CD4-positive, alpha-beta T cell treated with Interleukin-17A for 1 hour (primary cell): ENCODE measurements around the gene SORCS2.
"Not testable (repeated sequence)": the region's sequence is repeated elsewhere in the genome, so short reads cannot be mapped to it uniquely, and the experiment has no call there.

Experiments
- DNase-seq: peaks from one replicate; pipeline ENCODE4 v3.0.0-alpha.2; 2020

The SORCS2 gene

DNA sequence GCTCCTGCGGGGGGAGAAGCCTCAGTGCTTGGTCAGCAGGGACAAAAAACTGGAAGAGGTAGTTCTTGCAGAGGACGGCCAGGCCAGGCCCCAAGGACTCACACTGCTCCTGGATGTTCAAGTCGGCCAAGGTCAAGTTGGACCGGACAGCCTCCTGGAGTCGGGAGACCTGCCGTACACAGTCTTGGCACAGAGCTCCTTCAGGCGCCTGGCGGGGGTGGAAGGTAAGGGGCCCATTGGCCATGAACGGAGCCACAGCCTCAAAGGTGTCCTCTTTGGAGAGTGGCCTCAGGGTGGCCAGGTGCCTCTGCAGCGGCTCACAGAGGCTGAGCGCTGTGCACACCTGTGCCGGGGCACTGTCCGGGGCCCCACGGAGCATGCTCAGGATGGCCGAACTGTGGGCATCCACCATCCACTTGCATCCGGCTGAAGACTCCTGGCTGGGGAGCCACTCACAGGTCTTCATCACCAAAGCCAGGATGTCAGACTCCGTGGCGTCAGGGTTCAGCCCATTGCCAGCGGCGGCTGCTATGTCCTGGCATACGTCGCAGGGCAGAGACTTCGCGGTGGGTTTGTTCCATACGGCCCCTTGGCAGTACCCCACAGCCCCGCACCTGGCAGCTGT is 241.9 kb downstream of the SORCS2 start:
- DNase-seq: no peak

DNA sequence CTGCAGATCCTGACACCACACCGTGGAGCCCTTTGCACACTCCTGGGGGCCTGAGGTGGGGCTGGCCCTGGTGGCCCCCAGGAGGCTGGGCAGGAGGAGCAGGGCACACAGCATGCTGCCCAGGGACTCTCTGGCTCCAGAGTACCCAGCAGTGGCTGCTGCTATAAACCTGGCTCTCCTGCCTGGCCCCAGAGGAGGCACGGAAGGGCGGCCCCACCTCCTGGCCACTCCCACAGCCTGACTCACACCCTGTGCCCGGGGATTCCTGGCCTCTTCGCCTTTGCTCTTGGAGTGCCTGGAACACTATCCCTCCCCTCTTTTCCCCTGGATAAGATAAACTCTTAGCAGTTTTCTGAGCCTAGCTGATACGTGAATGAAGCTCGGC is 242.4 kb downstream of the SORCS2 start, which contains the start of gene PSAPL1:
TSS of gene PSAPL1 (minus strand) at position 165 of the 385 bp plus-strand sequence. CDS start at position 114, 51 bp downstream.
- no peak for DNase-seq

DNA sequence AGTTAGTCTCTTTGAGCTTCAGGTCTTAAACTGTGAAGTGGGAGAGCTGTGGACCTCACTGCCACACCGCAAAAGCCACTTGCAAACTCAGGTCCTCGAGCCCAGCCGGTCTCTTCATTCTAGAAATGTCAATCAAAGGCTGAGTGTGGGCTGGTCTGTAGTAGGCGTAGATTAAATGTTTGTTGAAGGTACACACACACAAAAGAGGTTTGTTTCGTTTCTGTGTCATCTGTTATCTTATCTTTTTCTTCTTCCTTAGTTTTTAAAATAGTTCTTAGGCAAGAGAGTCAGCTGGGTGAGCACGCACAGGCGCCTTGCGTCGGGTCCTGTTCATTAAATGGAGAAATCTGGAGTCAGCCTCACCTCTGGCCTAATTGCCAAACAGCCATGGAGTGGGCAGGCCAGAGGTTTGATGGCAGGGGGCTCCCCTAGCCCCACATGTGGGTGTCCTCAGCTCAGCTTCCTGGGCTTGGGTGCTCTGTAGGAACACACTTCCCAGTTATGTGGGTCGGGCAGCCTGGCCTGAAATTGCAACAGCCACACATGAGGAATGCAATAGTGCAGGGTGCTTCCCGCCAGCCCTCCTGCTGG is 243.2 kb downstream of the SORCS2 start:
- no peak for DNase-seq

DNA sequence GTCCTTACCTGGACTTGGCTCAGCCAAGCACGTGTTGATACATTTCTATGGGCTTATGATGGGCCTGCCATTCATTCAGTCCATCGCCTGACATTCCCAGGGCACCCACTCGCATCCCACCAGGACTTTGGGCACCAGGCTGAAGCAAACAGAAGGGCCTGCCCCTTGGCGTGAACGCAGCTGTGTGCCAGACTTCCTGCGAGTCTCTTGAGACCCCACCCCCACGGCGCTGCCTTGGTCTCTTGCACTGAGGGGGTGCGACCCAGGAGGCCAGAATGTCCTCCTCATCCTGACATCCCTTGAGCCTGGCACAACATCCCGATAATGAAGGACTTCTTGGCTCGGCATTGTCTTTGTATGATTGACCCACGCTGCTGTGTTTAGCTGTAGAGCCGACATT is 243.9 kb downstream of the SORCS2 start:
- no peak for DNase-seq

DNA sequence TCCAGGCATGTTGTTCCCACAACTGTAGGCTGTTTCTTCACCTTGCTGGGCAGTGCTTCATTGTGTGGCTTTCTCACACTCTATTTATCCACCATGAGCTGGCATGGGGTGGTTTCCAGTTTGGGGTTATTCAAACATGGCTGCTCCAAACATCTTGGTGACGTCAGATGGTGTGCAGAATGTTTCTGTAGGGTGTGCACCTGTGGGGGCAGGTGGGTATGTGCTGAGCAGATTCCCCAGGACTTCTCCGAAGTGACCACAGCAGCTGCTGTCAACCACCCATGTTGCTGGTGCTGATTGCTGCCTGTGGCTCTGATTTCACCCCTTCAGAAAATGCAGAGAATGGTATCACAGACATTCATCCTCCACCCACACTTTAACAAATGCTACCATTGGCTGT is 247.4 kb downstream of the SORCS2 start:
- no peak for DNase-seq

DNA sequence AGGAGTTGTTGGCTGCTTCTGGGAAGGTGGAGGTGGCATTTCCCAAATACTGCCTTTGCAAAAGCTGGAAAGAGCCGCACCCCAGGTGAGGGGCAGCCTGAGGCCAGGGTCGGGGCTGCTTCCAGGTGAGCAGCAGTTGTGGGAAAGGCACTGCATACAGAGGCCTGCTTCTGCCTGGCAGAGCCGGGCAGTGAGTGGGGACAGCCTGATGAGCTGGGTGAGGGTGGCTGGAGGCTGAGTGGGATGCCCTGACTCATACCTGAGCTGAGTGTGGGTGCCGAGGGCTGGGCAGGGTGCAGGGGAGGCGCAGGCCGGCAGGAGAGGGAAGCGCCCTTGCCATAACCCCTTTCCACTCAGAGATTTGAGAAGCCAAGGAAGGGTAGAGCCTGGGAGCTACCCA is 248.9 kb downstream of the SORCS2 start:
- DNase-seq: no peak

DNA sequence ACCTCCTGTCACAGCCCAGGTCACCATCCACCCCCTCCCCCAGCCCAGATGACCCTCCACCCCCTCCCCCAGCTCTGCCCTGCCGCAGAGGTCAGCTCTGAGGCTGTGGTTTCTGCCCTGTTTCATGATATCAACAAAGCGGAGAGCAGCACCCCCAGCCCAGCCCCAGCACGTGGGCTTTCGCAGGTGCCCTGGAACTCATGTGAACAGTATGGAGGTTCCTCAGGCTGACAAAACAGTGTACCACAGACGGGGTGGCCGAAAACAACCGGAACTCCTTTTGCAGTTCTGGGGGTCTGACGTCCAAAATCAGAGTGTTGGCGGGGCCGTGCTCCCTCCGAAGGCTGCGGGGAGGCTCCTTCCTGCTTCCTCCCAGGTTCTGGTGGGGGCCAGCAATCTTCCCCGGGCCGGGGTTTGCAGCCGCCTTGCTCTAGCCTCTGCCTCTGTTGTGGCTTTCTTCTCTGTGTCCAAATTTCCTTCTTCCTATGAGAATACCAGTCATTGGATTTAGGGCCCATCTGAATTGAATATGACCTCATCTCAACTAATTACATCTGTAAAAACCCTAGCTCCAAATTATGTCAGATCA is 250.3 kb downstream of the SORCS2 start:
- no peak for DNase-seq

DNA sequence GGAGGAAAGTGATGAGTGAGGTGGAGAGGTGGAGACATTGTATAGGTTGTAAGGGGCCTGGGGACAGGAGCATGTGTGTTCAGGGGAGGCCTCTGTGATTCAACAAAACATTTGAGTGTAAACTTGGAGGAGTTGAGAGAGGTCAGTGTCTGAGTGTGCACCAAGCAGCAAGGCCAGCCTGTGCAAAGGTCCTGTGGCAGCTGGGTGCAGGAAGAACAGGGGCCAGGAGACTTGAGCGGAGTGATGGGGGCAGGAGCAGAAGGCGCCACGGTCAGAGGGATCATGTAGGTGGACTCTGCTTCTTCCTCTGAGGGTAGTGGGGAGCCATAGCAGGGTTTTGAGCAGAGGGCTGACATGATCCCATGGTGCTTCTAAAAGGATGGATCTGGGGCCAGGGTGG is 252.0 kb downstream of the SORCS2 start:
- DNase-seq: no peak

DNA sequence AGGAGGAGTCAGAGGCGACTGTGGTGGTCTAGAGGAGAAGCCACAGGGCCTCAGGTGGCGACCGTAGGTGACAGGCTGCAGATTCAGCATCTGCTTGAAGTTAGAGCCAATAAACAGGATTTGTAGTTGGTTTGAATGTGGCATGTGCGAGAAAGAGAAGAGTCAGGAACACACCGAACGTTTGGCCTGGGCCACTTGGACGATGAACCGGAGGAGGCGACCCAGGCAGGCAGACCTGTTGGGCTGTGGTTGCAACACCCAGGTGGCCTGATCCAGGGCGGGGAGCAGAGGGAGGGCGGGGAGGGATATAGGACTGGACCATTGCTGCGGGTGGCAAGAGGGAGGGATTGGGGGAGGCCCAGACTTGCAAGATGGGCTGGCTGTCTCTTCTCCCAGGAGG is 252.4 kb downstream of the SORCS2 start:
- DNase-seq: no peak

DNA sequence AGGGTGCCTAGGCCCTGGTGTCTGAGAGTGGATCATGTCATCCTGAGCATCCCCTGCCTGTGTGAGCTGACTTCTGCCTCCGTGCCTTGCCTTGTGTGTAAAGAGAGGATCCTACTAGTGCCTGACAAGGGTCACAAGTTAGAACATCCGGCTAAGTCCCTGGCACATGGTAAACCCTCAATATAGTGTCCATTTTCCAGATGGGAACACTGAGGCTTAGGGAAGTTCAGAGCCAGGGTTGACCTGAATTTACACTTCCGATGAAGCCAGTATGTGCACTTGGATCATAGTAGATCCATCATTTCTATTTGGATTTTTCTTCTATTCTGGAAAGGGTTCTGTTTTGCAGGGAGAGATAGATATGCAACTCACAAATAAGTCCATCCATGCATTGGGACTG is 254.9 kb downstream of the SORCS2 start:
- no peak for DNase-seq

DNA sequence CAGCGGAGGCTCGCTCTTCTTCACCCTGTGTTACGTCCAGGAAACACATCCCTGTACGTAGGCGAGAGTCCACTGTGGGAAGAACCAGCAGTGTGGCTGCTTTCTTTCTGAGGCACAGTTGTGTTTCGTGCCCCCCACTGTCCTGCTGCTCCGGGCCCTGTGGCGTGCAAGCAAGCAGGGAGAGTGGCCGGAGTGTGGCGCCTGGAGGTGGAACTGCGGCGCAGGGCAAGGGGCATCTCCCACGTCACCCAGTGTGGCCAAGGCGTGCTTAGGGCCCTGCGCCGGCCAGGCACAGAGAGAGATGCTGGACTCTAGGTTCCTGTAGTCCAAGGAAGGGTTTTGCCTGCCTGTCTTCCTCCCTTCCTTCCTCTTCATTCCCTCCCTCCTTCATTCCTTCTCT is 255.7 kb downstream of the SORCS2 start:
- DNase-seq: no peak

DNA sequence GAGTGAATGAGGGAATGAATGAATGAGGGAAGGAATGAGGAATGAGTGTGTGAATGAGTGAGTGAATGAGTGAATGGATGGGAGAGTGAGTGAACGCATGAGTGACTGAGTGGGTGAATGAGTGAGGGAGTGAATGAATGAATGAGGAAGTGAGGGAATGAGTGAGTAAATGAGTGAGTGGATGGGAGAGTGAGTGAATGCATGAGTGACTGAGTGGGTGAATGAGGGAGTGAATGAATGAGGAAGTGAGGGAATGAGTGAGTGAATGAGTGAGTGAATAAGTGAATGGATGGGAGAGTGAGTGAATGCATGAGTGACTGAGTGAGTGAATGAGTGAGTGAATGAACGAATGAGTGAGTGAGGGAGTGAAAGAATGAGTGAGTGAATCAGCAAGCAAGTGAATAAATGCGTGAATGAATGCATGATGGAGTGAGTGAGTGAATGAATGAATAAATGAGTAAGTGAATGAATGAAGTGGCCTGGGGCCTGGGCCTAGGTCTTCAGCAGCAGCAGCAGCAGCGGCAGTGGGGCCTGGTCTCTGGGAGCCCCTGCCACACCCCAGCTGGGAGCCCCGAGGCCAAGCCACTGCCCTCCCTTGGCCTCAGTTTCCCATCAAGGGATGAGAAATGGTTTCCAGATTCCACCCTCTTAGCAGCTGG is 258.6 kb downstream of the SORCS2 start:
- no peak for DNase-seq

DNA sequence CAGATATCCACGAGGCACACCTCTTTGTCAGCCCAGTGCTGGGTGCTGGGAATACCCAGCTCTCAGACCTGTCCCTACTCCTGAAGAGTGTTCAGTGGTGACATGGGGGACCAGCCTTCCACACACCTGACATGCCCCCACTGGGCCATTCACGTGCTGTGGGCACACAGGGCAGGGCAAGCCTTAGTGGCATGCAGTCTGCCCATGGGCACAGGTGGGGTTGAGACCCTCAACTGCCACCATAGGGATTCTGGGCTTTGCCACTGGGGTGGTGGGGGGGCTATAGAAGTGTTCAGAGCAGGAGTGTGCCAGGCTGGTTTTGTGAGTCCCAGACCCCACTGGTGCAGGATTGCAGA is 259.1 kb downstream of the SORCS2 start:
- no peak for DNase-seq

DNA sequence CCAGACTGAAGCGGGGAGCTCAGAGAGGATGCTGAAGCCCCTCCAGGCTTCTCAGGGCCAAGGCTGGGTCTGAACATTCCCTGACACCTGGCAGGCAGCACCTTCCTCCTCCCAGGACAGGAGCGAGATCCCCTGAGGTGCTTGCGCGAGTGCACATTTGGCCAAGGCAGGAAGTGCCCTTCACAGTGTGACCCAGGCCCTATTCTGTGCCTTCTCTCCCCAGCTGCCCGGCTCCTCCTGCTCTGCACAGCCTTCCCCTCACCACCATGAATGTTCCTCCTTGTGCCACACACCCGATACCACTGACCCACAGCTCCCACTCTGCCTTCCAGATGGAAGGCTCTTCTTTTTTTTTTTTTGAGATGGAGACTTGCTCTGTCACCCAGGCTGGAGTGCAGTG is 259.5 kb downstream of the SORCS2 start:
- DNase-seq: no peak

DNA sequence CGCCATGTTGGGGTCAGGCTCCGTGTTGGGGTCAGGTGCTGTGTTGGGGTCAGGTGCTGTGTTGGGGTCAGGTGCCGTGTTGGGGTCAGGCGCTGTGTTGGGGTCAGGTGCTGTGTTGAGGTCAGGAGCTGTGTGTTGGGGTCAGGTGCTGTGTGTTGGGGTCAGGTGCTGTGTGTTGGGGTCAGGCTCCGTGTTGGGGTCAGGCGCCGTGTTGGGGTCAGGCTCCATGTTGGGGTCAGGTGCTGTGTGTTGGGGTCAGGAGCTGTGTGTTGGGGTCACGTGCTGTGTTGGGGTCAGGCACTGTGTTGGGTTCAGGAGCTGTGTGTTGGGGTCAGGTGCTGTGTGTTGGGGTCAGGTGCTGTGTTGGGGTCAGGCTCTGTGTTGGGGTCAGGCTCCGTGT is 260.5 kb downstream of the SORCS2 start:
- DNase-seq: not testable (repeated sequence)

DNA sequence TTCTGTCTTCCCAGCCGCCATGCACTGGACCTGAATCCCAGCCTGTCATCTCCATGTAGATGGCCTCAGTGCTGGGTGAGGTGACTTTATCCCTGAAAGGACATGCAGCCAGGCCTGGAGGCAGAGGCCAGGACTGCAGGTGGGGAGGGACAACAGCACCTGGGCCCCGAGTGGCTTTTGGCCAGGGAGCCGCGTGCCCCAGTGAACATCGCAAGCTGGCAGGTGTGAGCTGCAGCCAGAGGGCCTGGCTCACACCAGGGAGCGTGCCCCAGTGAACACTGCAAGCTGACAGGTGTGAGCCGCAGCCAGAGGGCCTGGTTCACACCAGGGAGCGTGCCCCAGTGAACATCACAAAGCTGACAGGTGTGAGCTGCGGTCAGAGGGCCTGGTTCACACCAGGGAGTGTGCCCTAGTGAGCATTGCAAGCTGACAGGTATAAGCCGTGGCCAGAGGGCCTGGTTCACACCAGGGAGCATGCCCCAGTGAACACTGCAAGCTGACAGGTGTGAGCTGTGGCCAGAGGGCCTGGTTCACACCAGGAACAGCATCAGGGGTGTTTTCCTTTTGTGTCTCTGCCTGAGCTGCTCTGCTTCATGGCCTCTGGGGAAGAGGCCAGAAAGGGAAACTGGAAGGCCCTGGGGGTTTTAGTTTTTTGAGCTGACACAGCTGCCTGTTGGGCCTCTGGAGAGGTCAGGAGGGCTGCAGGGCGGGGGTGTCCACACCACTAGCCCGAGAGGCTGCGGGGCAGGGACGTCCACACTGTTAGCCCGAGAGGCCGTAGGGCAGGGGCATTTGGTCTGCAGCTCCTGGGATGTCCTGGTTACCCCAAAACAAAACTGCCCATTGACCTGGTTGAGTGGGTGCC is 265.1 kb downstream of the SORCS2 start:
- no peak for DNase-seq

DNA sequence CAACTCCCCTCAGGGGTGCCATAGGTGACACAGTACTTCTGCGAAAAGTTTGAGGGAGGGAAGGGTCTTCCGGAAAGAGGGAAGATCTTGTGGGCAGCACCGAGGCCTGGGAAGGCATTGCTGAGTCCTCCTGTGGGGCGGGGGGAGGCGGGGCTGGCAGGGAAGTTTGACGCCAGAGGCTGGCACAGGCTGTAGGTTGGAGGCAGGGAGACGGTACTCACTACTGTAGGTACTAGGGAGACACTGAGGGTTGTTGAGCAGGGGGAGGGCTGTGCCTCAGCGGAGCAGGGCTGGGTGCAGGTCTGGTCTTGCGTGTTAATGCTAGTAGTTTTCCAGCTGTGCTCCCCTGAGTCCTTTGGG is 265.7 kb downstream of the SORCS2 start:
- DNase-seq: no peak

DNA sequence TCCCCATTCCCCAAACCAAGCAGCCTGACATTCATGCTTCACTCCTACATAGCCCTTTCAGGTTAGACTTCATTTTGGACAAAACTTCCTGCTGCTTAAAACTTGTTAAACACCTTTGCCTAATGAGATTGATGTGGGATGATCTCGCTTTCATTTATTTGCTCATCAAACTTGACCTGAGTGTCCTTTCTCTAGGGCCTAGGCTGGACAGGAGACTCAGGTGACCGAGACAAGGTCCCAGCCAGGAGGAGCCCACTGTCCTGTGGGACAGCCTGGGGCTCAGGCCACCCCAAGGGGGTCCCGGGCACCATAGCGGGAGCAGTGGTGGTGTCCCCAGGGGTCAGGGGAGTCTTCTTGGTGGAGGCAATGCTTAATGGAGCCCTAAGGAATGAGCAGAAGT is 266.1 kb downstream of the SORCS2 start:
- no peak for DNase-seq

DNA sequence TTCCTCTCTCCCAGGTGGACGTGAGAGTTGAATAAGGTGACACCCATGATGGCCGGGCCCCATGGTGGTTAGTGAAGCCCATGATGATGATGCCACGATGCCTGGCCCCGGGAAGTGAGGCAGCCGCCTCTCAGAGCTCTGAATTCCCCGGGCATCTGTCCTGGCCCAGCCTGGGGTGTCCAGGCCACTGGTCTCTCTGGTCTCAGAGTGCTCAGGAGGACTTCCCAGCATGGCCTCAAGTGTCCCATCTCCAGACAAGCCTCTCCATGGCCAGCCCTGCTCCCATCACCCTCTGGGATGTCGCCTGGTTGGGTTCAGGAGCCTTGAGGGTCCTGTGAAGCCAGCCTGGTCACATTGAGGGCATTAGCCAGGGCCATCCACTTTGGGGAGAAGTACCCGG is 267.1 kb downstream of the SORCS2 start:
- no peak for DNase-seq

DNA sequence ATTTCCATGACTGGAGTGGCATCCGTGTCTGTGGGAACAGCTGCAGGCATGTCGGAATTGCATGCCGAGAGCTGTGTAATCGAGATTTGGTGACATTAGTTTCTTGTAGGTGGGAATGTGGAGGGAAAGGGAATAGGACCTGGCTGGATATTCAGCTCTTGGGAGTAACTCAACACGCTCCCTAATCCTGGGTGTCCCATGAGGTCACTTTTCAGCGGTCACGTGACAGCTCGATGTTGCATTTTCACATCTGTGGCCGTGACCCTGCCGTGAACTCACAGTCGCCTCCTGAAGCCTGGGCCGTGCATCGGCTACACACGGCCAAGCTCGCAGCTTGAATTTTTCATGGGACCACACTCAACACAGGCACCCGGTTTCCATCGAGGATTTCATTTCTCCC is 268.2 kb downstream of the SORCS2 start:
- DNase-seq: no peak

DNA sequence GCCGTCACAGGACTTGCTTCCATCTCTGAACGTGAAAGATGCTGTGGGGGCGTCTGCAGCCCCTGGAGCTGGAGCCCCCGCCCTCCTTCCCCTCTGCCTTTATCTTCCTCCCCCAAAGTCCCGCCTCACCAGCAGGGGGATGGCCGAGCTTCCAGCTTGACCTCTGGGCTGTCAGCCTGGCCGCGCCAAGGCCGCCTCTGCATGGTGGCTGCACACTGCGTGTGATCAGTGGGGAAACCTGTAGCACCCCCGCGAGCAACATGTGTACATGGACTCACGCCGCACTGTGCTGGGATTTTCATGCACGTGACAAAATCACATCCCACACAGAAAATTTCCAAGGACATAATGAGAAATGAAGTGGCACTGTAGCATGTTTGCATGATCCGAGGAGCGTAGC is 268.9 kb downstream of the SORCS2 start:
- DNase-seq: no peak

DNA sequence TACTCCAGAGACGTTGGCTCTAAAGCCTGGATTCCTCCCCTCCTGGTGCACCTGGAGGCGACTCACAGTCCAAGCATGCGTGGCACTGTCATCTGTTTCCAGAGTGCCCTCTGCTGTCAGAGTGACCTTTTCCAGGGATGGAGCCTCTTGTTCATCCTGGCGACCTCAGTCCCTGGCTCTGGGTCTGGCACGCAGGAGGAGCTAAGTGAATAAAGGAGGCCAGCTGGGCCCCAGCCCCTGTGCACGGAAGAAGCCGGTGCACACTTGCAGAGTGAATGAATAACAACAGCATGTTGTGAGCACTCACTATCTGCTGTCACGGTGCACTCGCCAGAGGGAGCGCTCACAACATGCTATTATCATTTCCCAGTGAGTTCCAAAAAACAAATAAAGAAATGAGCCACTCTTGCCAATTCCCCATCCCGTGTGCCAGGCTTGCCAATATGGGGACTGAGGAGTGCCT is 270.2 kb downstream of the SORCS2 start:
- DNase-seq: no peak

DNA sequence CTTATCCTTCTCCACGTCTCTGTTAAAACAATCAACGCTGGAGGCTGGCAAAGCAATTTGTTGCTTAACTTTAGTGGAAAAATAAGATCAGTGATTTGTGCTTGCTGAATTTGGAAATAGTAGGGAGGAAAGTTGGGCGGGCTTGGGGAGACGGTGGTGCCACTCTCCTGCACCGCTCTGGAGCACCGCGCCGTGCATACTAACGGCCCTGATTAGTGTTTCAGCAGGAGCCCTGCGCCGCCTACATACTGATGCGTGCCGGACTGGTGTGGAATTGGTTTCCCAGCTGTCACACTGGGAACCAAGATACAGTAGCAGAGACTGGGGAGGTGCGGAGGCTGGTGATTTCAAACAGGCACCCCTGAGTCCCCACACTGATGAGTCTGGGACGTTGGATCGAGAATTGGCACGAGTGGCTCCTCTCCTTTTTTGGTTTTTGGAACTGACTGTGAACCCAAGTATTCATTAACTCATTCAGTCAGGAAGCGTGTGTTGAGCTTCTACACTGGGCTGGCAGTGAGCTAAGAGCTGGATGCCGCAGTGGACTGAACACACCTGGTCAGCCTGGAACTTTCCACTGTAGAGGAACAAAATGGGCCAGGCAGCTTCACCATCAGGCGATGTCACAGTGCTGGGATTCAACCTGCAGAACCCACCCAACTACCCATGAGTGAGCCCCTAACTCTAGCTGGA is 271.4 kb downstream of the SORCS2 start:
- DNase-seq: no peak
